ENCODE results near the gene SLC25A26. TPM values are rescaled to one million over a fixed set of nuclear protein-coding genes. Genes with fewer than 3 reads are reported as not detected.

SLC25A26 gene
- total RNA-seq, 1 experiment from 2014 or later: 13.2 TPM

DNA sequence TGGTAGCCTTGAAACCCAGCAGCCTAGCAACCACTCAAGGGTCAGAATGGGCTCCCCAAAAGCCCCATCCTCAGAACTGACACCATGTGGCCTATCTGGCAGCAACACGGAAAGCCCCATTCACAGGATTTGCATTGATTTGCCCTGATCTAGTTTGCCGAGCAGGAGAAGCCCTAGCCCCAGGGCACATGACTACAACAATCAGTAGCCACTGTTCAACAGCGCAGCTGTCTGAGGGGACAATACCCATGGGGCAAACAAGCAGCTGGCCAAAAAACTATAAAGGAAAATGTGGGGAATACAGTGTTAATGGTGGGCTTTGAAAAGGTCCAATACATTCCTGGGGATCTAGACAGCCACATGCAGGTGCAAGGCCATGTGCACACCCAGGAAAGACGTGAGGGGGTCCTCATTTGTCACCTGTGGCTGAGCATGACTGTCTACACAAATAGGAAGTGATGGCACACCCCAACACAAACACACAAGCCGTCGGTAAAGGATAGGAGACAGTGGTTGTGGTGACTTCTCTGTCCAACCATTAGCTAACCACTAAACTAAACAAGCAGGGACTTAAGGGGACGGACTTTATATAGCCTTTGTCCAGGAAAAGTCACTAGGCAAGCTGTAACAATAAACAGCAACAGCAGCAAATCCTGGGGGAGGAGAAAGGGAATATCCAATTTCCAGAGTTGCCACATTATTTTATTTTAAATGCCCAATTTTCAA is 166.3 kb downstream of the SLC25A26 start:
- ATAC-seq (no peak), DNase-seq (ENCODE audit: low read depth, low spot score) (no peak)
- no TSS peak for BruUV-seq (replicated peaks)
- POLR2A ChIA-PET: no interaction called here
- Histone ChIP-seq H3K36me3 (ENCODE audit: control insufficient read depth, insufficient read depth, low read length) (no peaks in the 10 kb centered on the region), H3K9me3 (ENCODE audit: control insufficient read depth, insufficient read depth, low read depth, low read length) (no peaks in the 10 kb centered on the region), H3K27me3 (ENCODE audit: control insufficient read depth, insufficient read depth, low read length) (no peaks in the 10 kb centered on the region), H3K4me3 (ENCODE audit: low read depth in 2 of 2, low read length in 2 of 2) (no peak overlapping the region), H3K27ac (ENCODE audit: low read length) (no peak overlapping the region), H3K4me1 (ENCODE audit: control insufficient read depth, insufficient read depth, low read length) (no peaks in the 10 kb centered on the region)
- TF ChIP-seq SIN3A (IDR thresholded peaks at IDR 0.05; ENCODE audit: borderline replicate concordance, insufficient read depth, low read depth, low read length) (no peak), POLR2AphosphoS5 (IDR thresholded peaks at IDR 0.05; ENCODE audit: low read depth, low read length) (no peak), TCF7L2 (IDR thresholded peaks at IDR 0.05; ENCODE audit: low read depth, low read length) (no peak)
- TF ChIP-seq, protein P1, sequence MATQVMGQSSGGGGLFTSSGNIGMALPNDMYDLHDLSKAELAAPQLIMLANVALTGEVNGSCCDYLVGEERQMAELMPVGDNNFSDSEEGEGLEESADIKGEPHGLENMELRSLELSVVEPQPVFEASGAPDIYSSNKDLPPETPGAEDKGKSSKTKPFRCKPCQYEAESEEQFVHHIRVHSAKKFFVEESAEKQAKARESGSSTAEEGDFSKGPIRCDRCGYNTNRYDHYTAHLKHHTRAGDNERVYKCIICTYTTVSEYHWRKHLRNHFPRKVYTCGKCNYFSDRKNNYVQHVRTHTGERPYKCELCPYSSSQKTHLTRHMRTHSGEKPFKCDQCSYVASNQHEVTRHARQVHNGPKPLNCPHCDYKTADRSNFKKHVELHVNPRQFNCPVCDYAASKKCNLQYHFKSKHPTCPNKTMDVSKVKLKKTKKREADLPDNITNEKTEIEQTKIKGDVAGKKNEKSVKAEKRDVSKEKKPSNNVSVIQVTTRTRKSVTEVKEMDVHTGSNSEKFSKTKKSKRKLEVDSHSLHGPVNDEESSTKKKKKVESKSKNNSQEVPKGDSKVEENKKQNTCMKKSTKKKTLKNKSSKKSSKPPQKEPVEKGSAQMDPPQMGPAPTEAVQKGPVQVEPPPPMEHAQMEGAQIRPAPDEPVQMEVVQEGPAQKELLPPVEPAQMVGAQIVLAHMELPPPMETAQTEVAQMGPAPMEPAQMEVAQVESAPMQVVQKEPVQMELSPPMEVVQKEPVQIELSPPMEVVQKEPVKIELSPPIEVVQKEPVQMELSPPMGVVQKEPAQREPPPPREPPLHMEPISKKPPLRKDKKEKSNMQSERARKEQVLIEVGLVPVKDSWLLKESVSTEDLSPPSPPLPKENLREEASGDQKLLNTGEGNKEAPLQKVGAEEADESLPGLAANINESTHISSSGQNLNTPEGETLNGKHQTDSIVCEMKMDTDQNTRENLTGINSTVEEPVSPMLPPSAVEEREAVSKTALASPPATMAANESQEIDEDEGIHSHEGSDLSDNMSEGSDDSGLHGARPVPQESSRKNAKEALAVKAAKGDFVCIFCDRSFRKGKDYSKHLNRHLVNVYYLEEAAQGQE (IDR thresholded peaks at IDR 0.05; ENCODE audit: insufficient read depth in 1 of 2, low read depth in 2 of 2, low read length in 1 of 2): no peak
- TF ChIP-seq, protein P2, sequence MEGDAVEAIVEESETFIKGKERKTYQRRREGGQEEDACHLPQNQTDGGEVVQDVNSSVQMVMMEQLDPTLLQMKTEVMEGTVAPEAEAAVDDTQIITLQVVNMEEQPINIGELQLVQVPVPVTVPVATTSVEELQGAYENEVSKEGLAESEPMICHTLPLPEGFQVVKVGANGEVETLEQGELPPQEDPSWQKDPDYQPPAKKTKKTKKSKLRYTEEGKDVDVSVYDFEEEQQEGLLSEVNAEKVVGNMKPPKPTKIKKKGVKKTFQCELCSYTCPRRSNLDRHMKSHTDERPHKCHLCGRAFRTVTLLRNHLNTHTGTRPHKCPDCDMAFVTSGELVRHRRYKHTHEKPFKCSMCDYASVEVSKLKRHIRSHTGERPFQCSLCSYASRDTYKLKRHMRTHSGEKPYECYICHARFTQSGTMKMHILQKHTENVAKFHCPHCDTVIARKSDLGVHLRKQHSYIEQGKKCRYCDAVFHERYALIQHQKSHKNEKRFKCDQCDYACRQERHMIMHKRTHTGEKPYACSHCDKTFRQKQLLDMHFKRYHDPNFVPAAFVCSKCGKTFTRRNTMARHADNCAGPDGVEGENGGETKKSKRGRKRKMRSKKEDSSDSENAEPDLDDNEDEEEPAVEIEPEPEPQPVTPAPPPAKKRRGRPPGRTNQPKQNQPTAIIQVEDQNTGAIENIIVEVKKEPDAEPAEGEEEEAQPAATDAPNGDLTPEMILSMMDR (IDR thresholded peaks at IDR 0.05): no peak
- CTCF ChIA-PET: no interaction called here
- intact Hi-C loops (cut with micrococcal nuclease; ENCODE audit: unreplicated experiment): no loop called here
- in situ Hi-C loops (cut with HindIII; ENCODE audit: low pct_unique_long_range_greater_than_20kb, low sequenced_read_pairs): no loop called here

DNA sequence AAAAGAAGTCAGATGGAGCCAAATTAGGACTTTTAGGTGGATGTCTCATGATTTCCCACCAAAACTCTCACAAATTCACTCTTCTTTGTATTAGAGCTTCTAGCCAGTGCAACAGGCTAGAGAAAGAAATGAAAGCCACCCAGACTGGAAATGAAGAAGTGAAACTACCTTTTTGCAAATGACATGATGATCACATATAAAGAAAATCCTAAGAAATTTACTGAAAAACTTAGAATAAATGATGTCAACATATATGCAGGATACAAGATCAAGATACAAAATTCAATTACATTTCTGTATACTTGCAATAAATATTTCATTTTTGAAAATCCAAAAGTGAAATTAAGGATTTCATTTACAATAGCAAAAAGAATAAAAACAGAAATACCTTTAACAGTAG is 169.2 kb downstream of the SLC25A26 start:
- DNase-seq (ENCODE audit: low read depth, low spot score) (no peak), ATAC-seq (no peak)
- Histone ChIP-seq H3K36me3 (ENCODE audit: control insufficient read depth, insufficient read depth, low read length) (no peaks in the 10 kb centered on the region), H3K27ac (ENCODE audit: low read length) (no peak overlapping the region), H3K4me3 (ENCODE audit: low read depth in 2 of 2, low read length in 2 of 2) (no peak overlapping the region), H3K9me3 (ENCODE audit: control insufficient read depth, insufficient read depth, low read depth, low read length) (no peaks in the 10 kb centered on the region), H3K27me3 (ENCODE audit: control insufficient read depth, insufficient read depth, low read length) (no peaks in the 10 kb centered on the region), H3K4me1 (ENCODE audit: control insufficient read depth, insufficient read depth, low read length) (no peaks in the 10 kb centered on the region)
- no TSS peak for BruUV-seq (replicated peaks)
- no peak for TF ChIP-seq TCF7L2 (IDR thresholded peaks at IDR 0.05; ENCODE audit: low read depth, low read length)
- TF ChIP-seq POLR2AphosphoS5 (IDR thresholded peaks at IDR 0.05; ENCODE audit: low read depth, low read length): no peak
- POLR2A ChIA-PET: no interaction called here
- CTCF ChIA-PET: no interaction called here
- intact Hi-C loops (cut with micrococcal nuclease; ENCODE audit: unreplicated experiment) (no loop called here), in situ Hi-C loops (cut with HindIII; ENCODE audit: low pct_unique_long_range_greater_than_20kb, low sequenced_read_pairs) (no loop called here)

DNA sequence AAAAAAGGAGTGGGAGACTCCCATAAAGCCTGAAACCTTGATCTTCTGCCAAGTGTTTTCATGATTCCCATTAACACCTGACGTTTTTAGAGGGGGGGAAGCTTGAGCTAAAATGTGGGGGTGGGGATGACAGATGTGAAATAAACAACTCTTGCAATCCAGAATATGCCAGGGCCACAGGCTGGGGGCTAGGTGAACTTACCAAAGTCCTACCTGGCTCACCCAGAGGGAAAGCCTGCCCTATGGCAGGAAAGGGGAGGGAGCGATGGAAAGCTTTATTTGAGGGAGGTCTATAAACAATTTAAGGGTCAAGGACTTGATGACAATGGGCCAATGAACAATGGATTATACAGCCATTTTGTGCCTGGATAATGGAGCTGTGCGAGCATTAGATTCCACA is 171.7 kb downstream of the SLC25A26 start:
- Histone ChIP-seq H3K9me3 (ENCODE audit: control insufficient read depth, insufficient read depth, low read depth, low read length) (no peaks in the 10 kb centered on the region), H3K4me1 (ENCODE audit: control insufficient read depth, insufficient read depth, low read length) (no peaks in the 10 kb centered on the region), H3K27ac (ENCODE audit: low read length) (no peak overlapping the region), H3K4me3 (ENCODE audit: low read depth in 2 of 2, low read length in 2 of 2) (no peak overlapping the region), H3K36me3 (ENCODE audit: control insufficient read depth, insufficient read depth, low read length) (no peaks in the 10 kb centered on the region), H3K27me3 (ENCODE audit: control insufficient read depth, insufficient read depth, low read length) (no peaks in the 10 kb centered on the region)
- in situ Hi-C loops (cut with HindIII; ENCODE audit: low pct_unique_long_range_greater_than_20kb, low sequenced_read_pairs): no loop called here
- TF ChIP-seq, protein P1 (IDR thresholded peaks at IDR 0.05; ENCODE audit: insufficient read depth in 1 of 2, low read depth in 2 of 2, low read length in 1 of 2): no peak
- no peak for TF ChIP-seq TCF7L2 (IDR thresholded peaks at IDR 0.05; ENCODE audit: low read depth, low read length)
- no peak for TF ChIP-seq POLR2AphosphoS5 (IDR thresholded peaks at IDR 0.05; ENCODE audit: low read depth, low read length)
- TF ChIP-seq, protein P2 (IDR thresholded peaks at IDR 0.05): no peak
- no peak for TF ChIP-seq SIN3A (IDR thresholded peaks at IDR 0.05; ENCODE audit: borderline replicate concordance, insufficient read depth, low read depth, low read length)
- CTCF ChIA-PET: no interaction called here
- ATAC-seq: no peak
- intact Hi-C loops (cut with micrococcal nuclease; ENCODE audit: unreplicated experiment): no loop called here
- BruUV-seq (replicated peaks): no TSS peak
- no peak for DNase-seq (ENCODE audit: low read depth, low spot score)
- POLR2A ChIA-PET: no interaction called here
